WERI-Rb-1 (cell line): Measurements from ENCODE around the gene TCF7L1.

ENCODE experiments used
- DNase-seq: peaks from one replicate; pipeline ENCODE4 v3.0.0-alpha.2; 2020
- H3K27ac ChIP-seq: fragments of 250-450 bp; sonication (Bioruptor Pico); 2 replicates; pipeline ENCODE4 v1.5.1; 2020; ENCODE audit warnings: mild to moderate bottlenecking, moderate library complexity
- H3K27me3 ChIP-seq: fragments of 250-450 bp; sonication (Bioruptor Pico); 2 replicates; pipeline ENCODE4 v1.5.1; 2021; ENCODE audit warnings: mild to moderate bottlenecking, low read depth, moderate library complexity; ENCODE audit not compliant: insufficient read depth, severe bottlenecking
- H3K36me3 ChIP-seq: fragments of 250-450 bp; sonication (Bioruptor Pico); 2 replicates; pipeline ENCODE4 v1.5.1; 2020; ENCODE audit warnings: mild to moderate bottlenecking, moderate library complexity
- H3K4me3 ChIP-seq: 2 replicates; pipeline ENCODE4 v1.5.1; 2011; ENCODE audit warnings: low read depth, mild to moderate bottlenecking, control low read depth, low read length
- H3K9me3 ChIP-seq: fragments of 250-450 bp; sonication (Bioruptor Pico); 2 replicates; pipeline ENCODE4 v1.5.1; 2021; ENCODE audit warnings: mild to moderate bottlenecking, moderate library complexity; ENCODE audit not compliant: severe bottlenecking
- CTCF ChIP-seq: IDR thresholded peaks from 2 replicates; pipeline ENCODE4 v1.5.1; 2011; ENCODE audit warnings: low read depth, mild to moderate bottlenecking, control low read depth, inconsistent platforms, low read length

TCF7L1 gene

DNA sequence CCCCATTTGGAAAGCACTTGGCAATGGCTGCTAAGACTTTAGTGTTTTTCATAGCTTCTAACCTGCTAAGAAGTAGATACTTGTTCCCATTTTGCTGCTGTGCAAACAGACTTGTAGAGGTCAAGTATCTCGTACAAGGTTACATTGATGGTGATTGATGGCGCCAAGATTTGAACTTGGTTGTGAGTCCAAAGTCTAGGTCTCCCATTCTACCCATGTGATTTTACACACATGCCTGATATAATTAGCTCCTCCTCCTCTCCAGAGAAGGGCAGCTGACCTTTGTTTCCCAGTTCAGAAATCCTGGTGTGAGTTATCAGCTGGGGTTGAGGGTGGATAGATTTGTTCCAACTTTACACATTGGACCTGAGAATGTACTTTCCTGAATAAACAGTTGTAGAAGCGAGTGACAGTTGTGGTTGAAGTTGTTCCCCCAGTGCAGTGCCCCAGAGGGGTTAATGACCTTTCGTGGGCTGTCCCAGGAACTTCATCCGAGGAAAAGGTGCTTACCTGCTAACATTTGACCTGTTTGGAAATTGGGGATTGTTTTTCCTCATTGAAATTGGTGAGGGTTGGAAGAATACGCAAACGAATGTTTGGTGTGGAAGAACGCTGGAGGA lies 10.4 kb downstream of the TCF7L1 start:
- Histone ChIP-seq H3K36me3 (no peaks in the 10 kb centered on the region), H3K27ac (no peak overlapping the region), H3K9me3 (no peaks in the 10 kb centered on the region), H3K27me3 (no peaks in the 10 kb centered on the region), H3K4me3 (no peak overlapping the region)
- no peak for DNase-seq
- no peak for TF ChIP-seq CTCF

- Histone ChIP-seq H3K36me3 (no peaks in the 10 kb centered on the region), H3K9me3 (no peaks in the 10 kb centered on the region), H3K27ac (no peak overlapping the region), H3K27me3 (no peaks in the 10 kb centered on the region), H3K4me3 (no peak overlapping the region)
- DNase-seq: no peak
- TF ChIP-seq CTCF: no peak
These were observed 12.1 kb downstream of the TCF7L1 start for GRCh38 chr2:85145116-85145820.

- 0 out of 2 replicates have a peak, but pooled peaks have one; percentile 1 for TF ChIP-seq CTCF
- no peaks in the 10 kb centered on the region for H3K9me3 ChIP-seq
- no peak for DNase-seq
These were observed 15.0 kb downstream of the TCF7L1 start for GRCh38 chr2:85148190-85148589.

GRCh38 chr2:85151026-85151425 lies 17.8 kb downstream of the TCF7L1 start:
- Histone ChIP-seq H3K9me3 (no peaks in the 10 kb centered on the region), H3K27me3 (no peaks in the 10 kb centered on the region), H3K4me3 (no peak overlapping the region), H3K36me3 (no peaks in the 10 kb centered on the region), H3K27ac (no peak overlapping the region)
- TF ChIP-seq CTCF: no peak
- no peak for DNase-seq

More at GRCh38 chr2:85148190-85148589, 15.0 kb downstream of the TCF7L1 start:
- Histone ChIP-seq H3K4me3 (no peak overlapping the region), H3K36me3 (no peaks in the 10 kb centered on the region), H3K27ac (no peak overlapping the region), H3K27me3 (no peaks in the 10 kb centered on the region)

GRCh38 chr2:85152895-85153294 lies 19.7 kb downstream of the TCF7L1 start:
- no peaks in the 10 kb centered on the region for H3K36me3 ChIP-seq
- H3K9me3 ChIP-seq: no peaks in the 10 kb centered on the region
- H3K27me3 ChIP-seq: no peaks in the 10 kb centered on the region
- H3K27ac ChIP-seq: no peak overlapping the region
- no peak for TF ChIP-seq CTCF
- DNase-seq: no peak
- no peak overlapping the region for H3K4me3 ChIP-seq
